Measurements from ENCODE around the gene BCR. TPM values are rescaled to one million over a fixed set of nuclear protein-coding genes. Genes with fewer than 3 reads are reported as not detected.

The BCR gene
- total and polyA plus RNA-seq, 2 of the 4 experiments (the other 2 are of a cell fraction), result 28.9 to 44.6 TPM

DNA sequence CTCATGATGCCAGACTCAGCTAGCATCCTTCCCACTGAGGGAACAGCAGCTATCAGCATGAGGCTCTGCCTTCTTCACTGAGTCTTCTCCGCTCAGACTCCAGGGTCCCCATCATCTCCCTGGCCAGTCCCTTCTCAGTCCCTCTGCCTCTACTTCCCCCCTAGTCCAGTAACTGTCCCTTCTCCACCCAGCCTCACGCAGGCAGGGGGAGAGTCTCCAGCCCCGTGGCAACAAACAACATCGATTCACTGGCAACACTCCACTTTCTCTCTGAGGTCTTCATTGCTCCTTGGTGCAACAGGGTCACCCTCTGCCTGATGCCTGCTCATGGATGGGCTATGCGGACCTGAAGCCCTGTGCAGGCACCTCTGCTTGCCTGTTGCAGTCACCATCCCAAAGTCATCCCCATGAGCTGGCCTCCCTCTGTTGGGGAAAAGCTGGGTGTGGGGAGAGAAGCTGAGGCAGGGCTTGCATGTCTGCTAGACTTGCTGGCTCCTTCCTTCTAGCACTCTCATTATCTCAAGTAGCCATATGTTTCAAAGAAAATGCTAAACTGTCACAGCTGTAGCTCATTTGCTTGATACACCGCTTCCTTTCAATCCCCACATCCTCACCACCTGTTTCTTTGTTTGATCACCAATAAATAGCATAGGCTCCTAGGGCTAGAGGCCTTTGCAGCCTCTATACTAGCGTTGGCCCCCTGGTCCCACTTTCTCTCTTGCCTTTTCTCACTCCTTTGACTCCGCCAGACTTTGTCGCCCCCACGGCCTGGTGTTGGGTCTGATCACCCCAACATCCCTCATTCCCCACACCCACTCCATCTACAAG, 4.3 kb upstream of the BCR start (continued):
- TF ChIP-seq, protein P1, sequence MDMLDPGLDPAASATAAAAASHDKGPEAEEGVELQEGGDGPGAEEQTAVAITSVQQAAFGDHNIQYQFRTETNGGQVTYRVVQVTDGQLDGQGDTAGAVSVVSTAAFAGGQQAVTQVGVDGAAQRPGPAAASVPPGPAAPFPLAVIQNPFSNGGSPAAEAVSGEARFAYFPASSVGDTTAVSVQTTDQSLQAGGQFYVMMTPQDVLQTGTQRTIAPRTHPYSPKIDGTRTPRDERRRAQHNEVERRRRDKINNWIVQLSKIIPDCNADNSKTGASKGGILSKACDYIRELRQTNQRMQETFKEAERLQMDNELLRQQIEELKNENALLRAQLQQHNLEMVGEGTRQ (IDR thresholded peaks at IDR 0.05; ENCODE audit: low read depth, low read length), result no peak

DNA sequence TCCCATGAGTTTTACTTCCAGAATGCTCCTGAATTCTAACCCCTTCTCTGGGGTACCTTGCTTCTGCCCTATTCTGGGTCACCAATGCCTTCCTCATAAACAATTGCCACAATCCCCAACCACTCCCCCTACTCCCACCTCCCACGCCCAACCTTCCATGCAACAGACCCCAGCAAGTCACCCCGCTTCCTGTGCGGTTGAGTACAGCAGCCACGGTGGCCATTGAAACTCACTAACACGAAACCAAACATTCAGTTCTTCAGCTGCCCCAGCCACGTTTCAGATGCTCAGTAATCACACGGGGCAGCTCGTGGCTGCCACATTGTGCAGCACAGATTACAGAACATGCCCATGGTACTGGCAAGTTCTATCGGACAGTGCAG, 3.7 kb upstream of the BCR start:
- Histone ChIP-seq H2BK120ac (ENCODE audit: low read depth, low read length) (no peak overlapping the region), H3K27ac (ENCODE audit: insufficient read depth, low read length) (no peak overlapping the region), H2BK5ac (ENCODE audit: low read depth, low read length, poor library complexity, severe bottlenecking) (no peak overlapping the region), H3K27me3 (ENCODE audit: control insufficient read depth, insufficient read depth, low read length) (no peaks in the 10 kb centered on the region), H2AK5ac (ENCODE audit: low read depth, low read length) (no peak overlapping the region), H3K18ac (ENCODE audit: low read depth, low read length) (no peak overlapping the region), H4K91ac (ENCODE audit: insufficient read depth, low read depth, low read length) (no peak overlapping the region), H2BK20ac (ENCODE audit: low read depth, low read length) (no peak overlapping the region), H3K4ac (ENCODE audit: low read depth, low read length) (no peak overlapping the region), H3K9ac (ENCODE audit: low read depth, low read length) (no peak overlapping the region), H4K20me1 (ENCODE audit: insufficient read depth, low read length) (peaks cover 1% of the 10 kb centered on the region; the same call in 1 of the 2 replicates), H2AK9ac (replicated peaks; ENCODE audit: low read depth, low read length, poor library complexity) (no peak overlapping the region), H4K8ac (ENCODE audit: low read depth in 2 of 2, low read length in 2 of 2) (no peak overlapping the region), H4K5ac (ENCODE audit: low read depth, low read length) (no peak overlapping the region), H3K4me3 (ENCODE audit: insufficient read depth, low read depth, low read length) (no peak overlapping the region), H3K9me3 (ENCODE audit: control insufficient read depth, insufficient read depth, low read length) (peaks cover 11% of the 10 kb centered on the region), H3K9me1 (ENCODE audit: insufficient read depth, low read length) (no peaks in the 10 kb centered on the region), H3K23ac (ENCODE audit: low read depth, low read length) (no peak overlapping the region), H2AFZ (replicated peaks; ENCODE audit: low read length, poor library complexity) (no peak overlapping the region), H3K36me3 (ENCODE audit: control insufficient read depth, insufficient read depth, low read length) (peaks cover 2% of the 10 kb centered on the region; the same call in 1 of the 2 replicates), H2BK15ac (ENCODE audit: low read depth, low read length) (no peak overlapping the region), H3K14ac (replicated peaks; ENCODE audit: low read depth, low read length) (no peak overlapping the region), H3K4me2 (ENCODE audit: low read depth, low read length) (no peak overlapping the region), H3K4me1 (ENCODE audit: control insufficient read depth, insufficient read depth, low read length) (peaks cover 10% of the 10 kb centered on the region), H3K79me1 (ENCODE audit: low read depth in 1 of 2, low read length in 2 of 2) (peaks cover 4 to 9% of the 10 kb centered on the region in 2 experiments; a peak in 2 of 4 replicates), H3K56ac (ENCODE audit: extremely low read depth, insufficient read depth, low read length) (no peak overlapping the region)
- no TSS peak for BruUV-seq (replicated peaks)
- POLR2A ChIA-PET (ENCODE audit: unreplicated experiment), result no interaction called here
- CTCF ChIA-PET, result interaction anchor here (2.6 to 4.4 kb wide), 2 partner anchors 105 to 114 kb away, joined by 18 to 27 read pairs; no protein-coding TSS in a partner anchor
- intact Hi-C loops (cut with micrococcal nuclease) (no loop called here), dilution Hi-C loops (cut with HindIII; ENCODE audit: low sequenced_read_pairs, unreplicated experiment) (no loop called here), in situ Hi-C loops (cut with MboI; ENCODE audit: low sequenced_read_pairs) (loop anchor here (5.0 to 10.0 kb wide), 2 partner anchors 101 to 218 kb away; no protein-coding TSS in a partner anchor)
- DNase-seq, result no peak
- WGBS, 2 experiments (ENCODE audit: extremely low coverage in 2 of 2, insufficient read length in 1 of 2), result 80% methylated on average over 9 of the region's 9 CpGs; no CpG with 5 or more reads in 1 of the 2 experiments
- ATAC-seq (ENCODE audit: low read depth), result no peak
- TF ChIP-seq, protein P1 (IDR thresholded peaks at IDR 0.05; ENCODE audit: low read depth, low read length), result no peak
- TF ChIP-seq RFX5 (IDR thresholded peaks at IDR 0.05; ENCODE audit: low read depth, low read length) (no peak), ELK1 (IDR thresholded peaks at IDR 0.05; ENCODE audit: borderline replicate concordance, low read depth, low read length) (no peak), MAFK (IDR thresholded peaks at IDR 0.05; ENCODE audit: low read depth, low read length) (no peak), FOS (IDR thresholded peaks at IDR 0.05; ENCODE audit: low read depth, low read length) (no peak), RAD21 (IDR thresholded peaks at IDR 0.05; ENCODE audit: low read length) (no peak), CTCF (conservative IDR thresholded peaks at IDR 0.05; ENCODE audit: low read depth, low read length) (no peak), MXI1 (IDR thresholded peaks at IDR 0.05; ENCODE audit: borderline replicate concordance, low read depth, low read length) (no peak), RCOR1 (IDR thresholded peaks at IDR 0.05; ENCODE audit: insufficient replicate concordance, low read length) (no peak), MAZ (IDR thresholded peaks at IDR 0.05; ENCODE audit: borderline replicate concordance, low read depth, low read length) (no peak)

Measured in IMR-90 (cell line).